DND-41 (cell line): ENCODE results near the gene TRIM44.

Experiments
- CTCF ChIP-seq: IDR thresholded peaks from 2 replicates; pipeline ENCODE4 v1.5.1; 2012; ENCODE audit warnings: borderline replicate concordance, low read length, moderate library complexity, mild to moderate bottlenecking; ENCODE audit not compliant: poor library complexity, severe bottlenecking; ENCODE audit errors: extremely low read depth
- EZH2 ChIP-seq: IDR thresholded peaks from 3 replicates; pipeline ENCODE4 v1.6.1; 2012; ENCODE audit warnings: borderline replicate concordance, low read depth, mild to moderate bottlenecking, moderate library complexity, low read length, inconsistent platforms; ENCODE audit not compliant: severe bottlenecking

- TF ChIP-seq CTCF, result peak; percentile 27
- no peak for TF ChIP-seq EZH2
These were observed 137.1 kb downstream of the TRIM44 start for GRCh38 chr11:35799655-35800054.
